GM18951 (cell line): Measurements from ENCODE around the gene APOH.

Experiments
- POLR2A ChIP-seq: IDR thresholded peaks from 4 replicates; pipeline ENCODE4 v1.6.1; 2011; ENCODE audit warnings: mild to moderate bottlenecking; ENCODE audit not compliant: insufficient read length, insufficient read depth; ENCODE audit errors: extremely low read depth
- in situ Hi-C: fragments of 300-500 bp; cut with MboI; formaldehyde crosslinking; loops from one replicate; pipeline ENCODE4 v1.12.0; 2022; ENCODE audit warnings: low sequenced_read_pairs, mixed read lengths, inconsistent platforms; ENCODE audit not compliant: unreplicated experiment

The APOH gene

DNA sequence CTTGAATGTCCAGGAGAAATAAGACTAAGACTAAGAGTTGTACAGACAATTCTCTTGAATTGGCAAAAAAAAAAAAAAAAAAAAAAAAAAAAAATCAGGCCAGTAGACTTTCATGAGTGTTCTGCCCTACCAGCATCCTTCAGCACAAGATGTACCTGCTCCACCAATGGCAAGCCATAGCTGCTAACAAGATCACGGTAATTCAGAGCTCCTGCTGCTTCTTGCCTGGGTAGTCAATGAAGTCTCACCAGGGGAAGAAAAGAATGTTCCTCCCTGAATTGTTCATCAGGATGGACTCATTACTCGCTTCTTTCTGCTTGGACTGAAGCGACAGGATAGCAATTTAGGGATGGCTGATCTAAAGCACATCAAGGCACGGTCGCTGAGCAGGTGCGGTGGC is 31.1 kb upstream of the APOH start:
- in situ Hi-C loops = loop anchor here (25.0 kb wide), 1 partner anchor 302 kb away; no protein-coding TSS in a partner anchor
- no peak for TF ChIP-seq POLR2A

DNA sequence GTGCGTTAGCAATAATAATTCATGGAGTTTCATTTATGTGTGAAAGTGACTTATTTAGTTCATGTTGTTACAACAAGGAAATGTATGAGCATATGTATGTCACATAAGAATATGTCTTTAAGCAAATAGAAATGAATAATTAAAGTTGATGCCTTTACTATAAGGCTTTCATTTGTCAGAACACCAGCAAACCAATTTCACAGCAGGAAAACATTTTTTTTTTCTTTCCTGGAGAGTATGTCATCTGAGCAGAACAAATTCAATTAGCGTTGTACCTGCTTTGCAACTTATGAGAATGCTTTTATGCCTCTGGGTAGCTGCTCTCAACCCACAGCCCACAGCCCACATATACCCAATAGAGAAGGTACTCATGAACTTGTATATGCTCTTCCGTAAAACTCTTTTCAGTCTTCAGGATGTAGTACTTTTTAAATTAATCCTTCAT is 26.3 kb upstream of the APOH start:
- no peak for TF ChIP-seq POLR2A
- in situ Hi-C loops = loop anchor here (25.0 kb wide), 1 partner anchor 307 kb away; no protein-coding TSS in a partner anchor

DNA sequence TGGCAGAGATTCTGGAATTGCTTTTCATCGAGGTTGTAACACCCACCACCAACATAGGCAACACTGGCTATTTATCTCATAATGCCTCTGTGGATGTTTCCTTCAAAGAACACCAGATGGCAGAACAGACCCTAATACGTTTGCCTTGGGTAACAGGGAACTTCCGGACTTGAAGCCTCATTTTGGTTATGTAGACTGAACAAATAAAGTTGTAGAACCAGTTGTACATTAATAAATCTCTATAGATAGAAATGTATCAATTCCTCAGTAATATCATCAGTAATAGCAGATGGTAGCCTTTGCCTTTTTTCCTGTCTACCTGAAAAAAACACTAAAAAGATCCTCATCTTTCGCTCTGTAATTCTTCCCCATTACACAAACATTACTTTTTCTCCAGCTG is 25.9 kb upstream of the APOH start:
- in situ Hi-C loops = loop anchor here (25.0 kb wide), 1 partner anchor 307 kb away; no protein-coding TSS in a partner anchor
- TF ChIP-seq POLR2A = no peak

DNA sequence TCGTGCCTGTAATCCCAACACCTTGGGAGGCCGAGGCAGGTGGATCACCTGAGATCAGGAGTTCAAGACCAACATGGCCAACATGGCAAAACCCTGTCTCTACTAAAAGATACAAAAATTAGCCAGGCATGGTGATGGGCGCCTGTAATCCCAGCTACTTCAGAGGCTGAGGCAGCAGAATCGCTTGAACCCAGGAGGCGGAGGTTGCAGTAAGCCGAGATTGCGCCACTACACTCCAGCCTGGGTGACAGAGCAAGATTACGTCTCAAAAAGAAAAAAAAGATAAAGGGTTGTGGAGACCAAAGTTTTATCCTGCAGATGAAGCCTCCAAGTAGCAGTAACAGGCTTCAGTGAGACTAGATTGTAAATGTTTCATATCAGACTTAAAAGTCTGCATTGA is 24.2 kb upstream of the APOH start:
- in situ Hi-C loops = loop anchor here (25.0 kb wide), 1 partner anchor 309 kb away; no protein-coding TSS in a partner anchor

DNA sequence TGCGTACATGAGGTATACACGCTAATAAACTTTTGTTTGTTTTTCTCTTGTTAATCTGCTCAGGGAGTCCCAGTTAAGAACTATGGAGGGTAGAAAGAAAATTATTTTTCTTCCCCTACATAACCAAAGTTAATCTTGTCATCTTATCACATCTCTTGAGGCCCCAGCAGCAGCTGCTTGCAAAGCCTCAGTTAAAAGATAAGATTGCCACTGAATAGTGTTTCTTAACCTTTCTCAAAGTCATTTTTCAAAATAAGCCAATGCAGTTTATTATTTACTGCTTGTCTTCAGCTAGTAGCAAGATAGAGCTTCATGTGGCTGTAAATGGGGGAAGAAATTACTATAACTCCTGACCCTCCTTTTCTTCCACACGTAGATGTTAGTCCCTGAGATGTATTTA is 21.5 kb upstream of the APOH start:
- in situ Hi-C loops = loop anchor here (25.0 kb wide), 1 partner anchor 312 kb away; no protein-coding TSS in a partner anchor
- no peak for TF ChIP-seq POLR2A

DNA sequence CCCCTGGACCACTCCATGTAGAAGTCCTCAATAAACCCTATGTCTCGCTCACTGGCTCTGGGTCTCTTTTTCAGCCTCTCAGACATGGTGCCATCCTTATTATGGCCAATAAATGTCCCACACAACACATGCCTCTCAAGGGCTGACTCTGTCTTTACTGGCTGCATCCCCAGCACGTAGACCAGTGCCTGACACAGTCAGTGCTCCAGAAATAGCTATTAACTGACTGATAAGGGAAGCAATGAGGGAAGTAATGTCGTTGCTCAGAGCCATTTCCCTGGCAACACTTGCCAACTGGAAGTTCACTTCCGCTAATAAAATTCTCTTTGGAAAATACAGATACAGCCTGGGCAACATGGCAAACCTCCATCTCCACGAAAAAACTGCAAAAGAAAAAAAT is 19.1 kb upstream of the APOH start:
- no peak for TF ChIP-seq POLR2A
- in situ Hi-C loops = loop anchor here (25.0 kb wide), 1 partner anchor 664 kb away; no protein-coding TSS in a partner anchor

DNA sequence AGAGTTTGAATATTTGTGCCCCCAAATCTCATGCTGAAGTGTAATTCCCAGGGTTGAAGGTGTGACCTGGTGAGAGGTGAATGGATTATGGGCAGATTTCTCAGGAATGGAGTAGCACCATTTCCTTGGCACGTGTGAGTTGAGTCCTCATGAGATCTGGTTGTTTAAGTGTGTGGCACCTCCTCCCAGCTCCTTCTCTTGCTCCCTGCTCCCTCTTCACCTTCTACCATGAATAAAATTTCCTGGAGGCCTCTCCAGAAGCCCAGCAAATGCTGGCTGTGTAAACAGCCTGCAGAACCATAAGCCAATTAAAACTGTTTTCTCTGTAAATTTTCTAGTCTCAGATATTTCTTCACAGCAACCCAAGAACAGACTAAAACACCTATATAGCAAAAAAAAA is 12.6 kb upstream of the APOH start:
- in situ Hi-C loops = loop anchor here (25.0 kb wide), 1 partner anchor 670 kb away; no protein-coding TSS in a partner anchor
- TF ChIP-seq POLR2A = no peak

DNA sequence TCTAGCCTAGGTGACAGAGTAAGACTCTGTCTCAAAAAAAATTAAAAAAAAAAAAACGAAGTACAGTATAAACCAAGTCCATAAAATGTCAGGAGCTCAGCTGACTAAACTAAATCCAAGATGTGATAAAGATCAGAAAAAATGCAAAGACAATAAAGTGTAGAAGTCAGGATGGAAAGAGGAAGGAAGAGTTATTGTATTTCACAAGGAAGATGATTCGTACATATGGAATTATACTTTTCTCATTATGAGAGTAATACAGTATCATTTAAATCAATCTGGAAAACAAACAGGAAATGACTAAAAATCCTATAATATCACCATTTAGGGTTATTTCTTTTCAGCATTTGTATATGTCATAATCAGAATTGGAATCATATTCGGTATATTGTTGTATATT is 11.4 kb upstream of the APOH start:
- TF ChIP-seq POLR2A = no peak
- in situ Hi-C loops = loop anchor here (25.0 kb wide), 1 partner anchor 672 kb away; no protein-coding TSS in a partner anchor

DNA sequence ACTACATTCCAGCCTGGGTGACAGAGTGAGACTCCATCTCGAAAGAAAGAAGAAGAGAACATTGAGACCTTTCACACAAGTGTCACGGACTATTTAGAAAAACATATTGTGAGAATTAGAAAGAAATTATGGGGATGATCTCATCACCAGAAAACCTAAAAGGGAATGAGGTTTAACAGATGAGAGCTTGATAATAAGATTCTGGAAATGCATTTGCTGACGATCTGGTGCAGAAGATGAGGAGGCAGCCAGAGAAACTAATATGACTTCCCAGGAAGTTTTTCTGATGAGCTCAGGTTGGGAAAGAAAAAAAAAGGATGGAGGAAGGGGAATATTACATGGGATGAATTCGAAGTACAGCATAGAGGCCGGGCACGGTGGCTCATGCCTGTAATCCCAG is 10.8 kb upstream of the APOH start:
- in situ Hi-C loops = loop anchor here (25.0 kb wide), 1 partner anchor 672 kb away; no protein-coding TSS in a partner anchor
- no peak for TF ChIP-seq POLR2A

DNA sequence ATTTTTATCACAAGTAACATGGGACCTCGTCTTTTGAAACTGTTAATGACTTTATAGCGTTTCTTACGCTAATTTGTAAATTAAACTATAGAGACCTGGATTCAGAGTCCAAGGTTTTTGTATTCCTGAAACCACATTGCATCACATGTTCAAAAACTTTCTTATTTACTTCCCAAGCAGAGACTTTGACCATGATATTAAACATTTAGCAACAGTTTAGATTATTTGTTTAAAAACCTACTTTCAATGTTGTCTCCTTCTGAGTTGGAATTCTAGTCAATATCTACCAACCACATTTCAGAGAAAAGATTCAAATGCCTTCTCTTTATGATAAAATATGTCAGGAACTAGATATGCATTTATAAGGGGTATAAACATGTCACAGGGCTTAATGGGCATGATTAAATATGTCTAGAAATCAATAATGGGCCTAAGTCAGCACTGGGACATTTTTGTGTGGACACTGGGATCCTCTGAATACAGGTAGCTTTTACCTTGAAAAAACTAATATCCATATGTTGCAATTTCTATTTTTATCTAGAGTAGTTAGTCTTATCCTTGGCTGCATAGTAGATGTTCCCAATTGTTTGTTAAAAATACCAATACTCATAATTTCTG is 6.3 kb upstream of the APOH start:
- TF ChIP-seq POLR2A = no peak
- in situ Hi-C loops = loop anchor here (25.0 kb wide), 1 partner anchor 677 kb away; no protein-coding TSS in a partner anchor

DNA sequence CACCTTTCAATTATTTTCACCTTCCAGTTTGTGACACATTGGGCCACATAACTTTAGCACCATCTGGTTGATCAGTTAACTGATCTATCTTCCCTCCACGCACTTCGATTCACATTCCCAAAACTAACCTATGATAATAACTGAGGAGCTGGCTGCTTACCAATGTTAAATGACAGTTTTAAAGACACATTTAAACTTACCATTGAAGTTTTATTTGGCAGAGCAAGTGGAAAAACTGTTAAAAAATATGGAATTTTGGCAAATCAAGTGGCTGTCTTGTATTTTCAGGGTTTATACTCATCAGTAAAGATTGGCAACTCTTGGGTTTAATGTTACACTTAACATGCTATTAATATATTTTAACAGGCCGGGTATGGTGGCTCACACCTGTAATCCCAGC is 5.4 kb upstream of the APOH start:
- TF ChIP-seq POLR2A = no peak
- in situ Hi-C loops = loop anchor here (25.0 kb wide), 1 partner anchor 678 kb away; no protein-coding TSS in a partner anchor

DNA sequence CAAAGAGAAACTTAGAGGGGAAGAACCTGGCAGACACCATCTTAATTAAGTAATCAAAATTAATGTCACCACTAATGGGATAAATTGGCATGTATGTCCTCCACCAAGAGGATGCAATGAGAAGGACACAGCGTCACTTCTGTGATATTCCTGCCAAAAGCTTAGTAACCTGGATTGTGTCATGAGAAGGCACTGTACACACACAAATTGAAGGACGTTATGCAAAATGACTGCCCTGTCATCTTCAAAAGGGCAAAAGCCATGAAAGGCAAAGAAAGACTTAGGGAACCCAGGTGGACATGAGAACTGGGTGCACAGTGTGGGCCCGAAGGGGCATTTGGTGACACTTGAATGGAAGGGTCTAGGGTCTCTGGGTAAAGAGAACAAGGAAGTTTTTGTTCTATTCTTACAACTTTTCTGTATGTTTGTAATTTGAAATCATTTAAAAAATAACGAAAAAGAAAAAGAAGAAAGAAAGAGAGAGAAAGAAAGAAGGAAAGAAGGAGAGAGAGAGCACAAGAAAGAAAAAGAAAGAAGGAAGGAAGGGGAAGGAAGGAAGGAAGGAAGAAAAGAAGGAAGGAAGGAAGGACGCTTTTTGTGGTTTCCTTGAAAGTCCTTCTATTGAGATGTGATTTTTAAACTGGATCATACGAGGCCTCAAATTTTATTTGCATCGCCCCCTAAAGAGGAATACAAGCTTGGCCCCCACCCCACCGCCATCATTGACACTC is 4.0 kb upstream of the APOH start:
- no peak for TF ChIP-seq POLR2A
- in situ Hi-C loops = loop anchor here (25.0 kb wide), 1 partner anchor 679 kb away; no protein-coding TSS in a partner anchor

DNA sequence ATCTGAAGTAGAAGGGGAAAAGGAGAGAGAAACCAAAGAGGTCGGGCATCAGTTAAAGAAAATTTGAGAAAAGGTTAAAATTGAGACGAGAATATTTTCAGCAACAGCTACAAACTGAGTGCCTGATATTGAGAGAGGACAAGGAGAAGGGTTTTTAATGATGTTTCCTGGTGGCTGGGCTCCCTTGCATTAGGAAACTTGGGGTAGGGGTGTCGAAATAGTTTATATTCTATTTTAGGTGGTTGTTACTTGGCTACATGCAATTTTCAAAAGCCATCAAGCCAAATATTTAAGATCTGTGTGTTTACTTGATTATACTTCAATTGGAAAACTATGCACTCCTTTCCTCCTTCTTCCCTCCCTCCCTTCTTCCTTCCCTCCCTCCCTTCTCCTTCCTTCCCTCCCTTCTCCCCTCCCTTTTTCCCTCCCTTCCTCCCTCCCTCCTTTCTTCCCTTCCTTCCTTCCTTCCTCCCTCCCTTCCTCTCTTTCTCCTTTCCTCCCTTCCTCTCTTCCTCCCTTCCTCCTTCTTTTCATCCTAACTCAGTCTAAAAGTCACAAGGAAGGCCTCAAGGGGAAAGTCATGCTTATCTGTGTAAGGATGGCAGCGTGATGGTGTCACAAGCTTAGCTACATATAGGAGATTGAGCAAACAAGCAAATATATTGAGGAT is 1.8 kb upstream of the APOH start:
- in situ Hi-C loops = loop anchor here (25.0 kb wide), 1 partner anchor 681 kb away; no protein-coding TSS in a partner anchor
- no peak for TF ChIP-seq POLR2A
